Activated CD4-positive, alpha-beta T cell treated with anti-CD3 and anti-CD28 coated beads, Interleukin-2, amount 10 ng/mL, durations not matched to agents 24 days and 14 days (primary cell): ENCODE results near the gene RAD1. TPM values are rescaled to one million over a fixed set of nuclear protein-coding genes. Genes with fewer than 3 reads are reported as not detected.
"Not testable (repeated sequence)": the region's sequence is repeated elsewhere in the genome, so short reads cannot be mapped to it uniquely, and the experiment has no call there.

Source experiments
- DNase-seq: peaks from one replicate; pipeline ENCODE4 v3.0.0; 2022
- H3K27ac Mint-ChIP-seq: one replicate; pipeline ENCODE4 v1.8.0; 2022; ENCODE audit warnings: mild to moderate bottlenecking, mixed read lengths
- H3K27me3 Mint-ChIP-seq: one replicate; pipeline ENCODE4 v1.8.0; 2022; ENCODE audit warnings: mixed read lengths
- H3K36me3 Mint-ChIP-seq: one replicate; pipeline ENCODE4 v1.8.0; 2022; ENCODE audit warnings: low read depth, mild to moderate bottlenecking, mixed read lengths
- H3K4me1 Mint-ChIP-seq: one replicate; pipeline ENCODE4 v1.8.0; 2021; ENCODE audit warnings: mixed read lengths
- H3K4me3 Mint-ChIP-seq: one replicate; pipeline ENCODE4 v1.8.0; 2022; ENCODE audit warnings: mild to moderate bottlenecking, moderate library complexity, mixed read lengths
- H3K9me3 Mint-ChIP-seq: one replicate; pipeline ENCODE4 v1.8.0; 2021; ENCODE audit warnings: mixed read lengths
- intact Hi-C: fragments of 100-400 bp; cut with micrococcal nuclease; formaldehyde crosslinking; loops from one replicate; pipeline ENCODE4 v1.15.1; 2023
- total RNA-seq: library from RNA; stranded (reverse); gene quantifications from 2 replicates; pipeline ENCODE4 v1.2.3, GENCODE V29; 2022

RAD1 gene
- total RNA-seq, 1 donor from 2014 or later, result 46.4 TPM

- intact Hi-C loops, result loop anchor here (10.0 kb wide), 1 partner anchor 977 kb away; no protein-coding TSS in a partner anchor
- no peak for DNase-seq
- Mint-ChIP-seq H3K36me3 (peaks cover 44% of the 10 kb centered on the region), H3K4me3 (no peak overlapping the region), H3K4me1 (peaks cover 38% of the 10 kb centered on the region), H3K27ac (no peak overlapping the region), H3K27me3 (no peaks in the 10 kb centered on the region), H3K9me3 (no peaks in the 10 kb centered on the region)
Measured at GRCh38 chr5:34928267-34928666, 13.0 kb upstream of the RAD1 start.

GRCh38 chr5:34927785-34928184, 12.5 kb upstream of the RAD1 start:
- H3K9me3 Mint-ChIP-seq, result no peaks in the 10 kb centered on the region
- no peaks in the 10 kb centered on the region for H3K27me3 Mint-ChIP-seq
- DNase-seq, result no peak
- intact Hi-C loops, result loop anchor here (10.0 kb wide), 1 partner anchor 977 kb away; no protein-coding TSS in a partner anchor
- no peak overlapping the region for H3K27ac Mint-ChIP-seq
- H3K4me1 Mint-ChIP-seq, result peaks cover 40% of the 10 kb centered on the region
- H3K36me3 Mint-ChIP-seq, result peaks cover 47% of the 10 kb centered on the region
- H3K4me3 Mint-ChIP-seq, result no peak overlapping the region

DNA sequence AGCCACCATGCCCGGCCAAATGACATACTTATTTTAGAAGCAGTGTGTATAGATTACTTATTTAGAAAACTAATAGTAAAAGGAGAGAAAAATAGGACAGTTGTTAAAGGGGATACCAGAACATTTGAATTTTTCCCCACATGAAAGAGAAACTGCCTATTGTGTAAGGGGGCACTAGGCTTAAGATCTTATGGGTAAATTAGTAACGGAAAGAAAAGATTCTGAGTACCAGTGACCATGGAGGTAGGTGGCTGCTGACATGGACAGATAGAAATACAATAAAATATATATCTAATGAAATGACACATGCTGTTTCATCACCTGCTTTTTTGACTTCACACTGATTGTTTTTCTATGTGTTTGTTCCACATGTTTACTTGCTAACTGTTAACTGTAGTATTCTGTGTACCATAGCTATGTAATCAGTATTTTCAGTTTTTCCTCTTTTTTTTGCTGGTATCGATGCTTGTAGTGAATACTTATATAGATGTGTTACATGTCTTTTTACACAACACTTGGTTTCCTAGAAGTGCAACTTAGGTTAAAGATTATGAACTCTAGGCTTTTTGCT, 11.1 kb upstream of the RAD1 start:
- H3K4me1 Mint-ChIP-seq, result peaks cover 38% of the 10 kb centered on the region
- peaks cover 49% of the 10 kb centered on the region for H3K36me3 Mint-ChIP-seq
- intact Hi-C loops, result loop anchor here (10.0 kb wide), 1 partner anchor 978 kb away; no protein-coding TSS in a partner anchor

GRCh38 chr5:34924462-34924765, 9.1 kb upstream of the RAD1 start:
- H3K4me3 Mint-ChIP-seq, result no peak overlapping the region
- intact Hi-C loops, result loop anchor here (1.0 to 10.0 kb wide), 2 partner anchors 9 to 980 kb away; partner anchors contain the start of genes BRIX1 and RAD1
- no peaks in the 10 kb centered on the region for H3K27me3 Mint-ChIP-seq
- H3K9me3 Mint-ChIP-seq, result no peaks in the 10 kb centered on the region
- peaks cover 56% of the 10 kb centered on the region for H3K36me3 Mint-ChIP-seq
- no peak overlapping the region for H3K27ac Mint-ChIP-seq
- H3K4me1 Mint-ChIP-seq, result peaks cover 32% of the 10 kb centered on the region
- no peak for DNase-seq

More for the DNA sequence above, 11.1 kb upstream of the RAD1 start:
- no peaks in the 10 kb centered on the region for H3K27me3 Mint-ChIP-seq
- H3K4me3 Mint-ChIP-seq, result no peak overlapping the region
- DNase-seq, result no peak
- no peaks in the 10 kb centered on the region for H3K9me3 Mint-ChIP-seq
- no peak overlapping the region for H3K27ac Mint-ChIP-seq

DNA sequence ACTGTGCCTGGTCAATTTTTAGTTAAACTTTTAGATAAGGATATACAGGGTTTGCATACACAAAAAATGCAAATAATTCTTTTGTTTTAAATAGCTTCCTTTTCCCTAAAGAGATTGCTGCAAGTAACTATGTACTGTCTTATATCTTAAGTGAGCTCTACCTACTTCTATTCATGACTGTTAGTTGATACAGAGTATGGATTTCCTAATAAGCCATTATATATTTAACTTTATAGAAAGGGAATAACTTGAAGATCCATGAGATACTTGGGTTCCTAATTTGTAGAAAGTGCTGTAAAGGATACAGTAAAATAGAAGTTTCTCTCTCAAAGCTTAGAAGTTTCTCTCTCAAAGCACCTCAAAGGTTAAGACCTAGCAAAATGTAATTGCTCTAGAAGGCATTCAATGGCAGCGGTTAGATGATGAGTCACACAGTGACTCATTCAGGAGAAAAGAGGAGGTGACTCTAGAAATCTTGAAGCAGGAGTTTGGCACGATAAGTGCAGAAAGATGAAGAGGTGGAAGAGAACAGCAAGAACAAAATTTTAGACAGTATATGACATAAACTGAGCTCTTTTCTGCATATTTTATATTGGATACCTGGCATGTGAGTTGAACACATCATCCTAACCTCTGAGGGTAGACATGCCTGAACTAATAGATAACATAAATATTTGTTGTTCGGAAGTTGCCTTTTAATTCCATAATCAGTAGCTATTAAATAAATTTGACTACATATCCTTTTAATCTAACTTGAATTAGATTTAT, 8.6 kb upstream of the RAD1 start:
- DNase-seq, result peak; percentile 81
- H3K9me3 Mint-ChIP-seq, result no peaks in the 10 kb centered on the region
- H3K27ac Mint-ChIP-seq, result peak overlapping the region; percentile 58
- H3K27me3 Mint-ChIP-seq, result no peaks in the 10 kb centered on the region
- peaks cover 52% of the 10 kb centered on the region for H3K36me3 Mint-ChIP-seq
- intact Hi-C loops, result loop anchor here (1.0 to 10.0 kb wide), 2 partner anchors 9 to 981 kb away; partner anchors contain the start of genes BRIX1 and RAD1
- H3K4me3 Mint-ChIP-seq, result peak overlapping the region; percentile 43
- H3K4me1 Mint-ChIP-seq, result peaks cover 28% of the 10 kb centered on the region

GRCh38 chr5:34923256-34923655, 8.0 kb upstream of the RAD1 start:
- H3K4me3 Mint-ChIP-seq, result peak overlapping the region; percentile 43
- not testable (repeated sequence) for H3K27me3 Mint-ChIP-seq
- H3K36me3 Mint-ChIP-seq, result peaks cover 50% of the 10 kb centered on the region

DNA sequence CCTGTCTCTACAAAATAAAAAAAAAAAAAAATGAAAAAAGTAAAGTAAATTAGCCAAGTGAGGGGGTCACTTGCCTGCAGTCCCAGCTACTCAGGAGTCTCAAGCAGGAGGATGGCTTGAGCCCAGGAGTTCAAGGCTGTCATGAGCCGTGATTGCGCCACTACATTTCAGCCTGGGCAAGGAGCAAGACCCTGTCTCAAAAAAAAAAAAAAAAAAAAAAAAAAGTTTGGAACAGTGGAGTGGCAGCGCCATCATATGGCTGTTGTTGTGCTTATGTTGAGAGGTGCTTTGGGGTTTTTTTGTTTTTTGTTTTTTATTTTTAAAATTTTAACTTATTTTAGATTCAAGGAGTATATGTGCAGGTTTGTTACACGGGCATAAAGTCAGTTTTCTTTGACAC, 3.8 kb upstream of the RAD1 start:
- intact Hi-C loops, result loop anchor here (5.0 to 10.0 kb wide), 4 partner anchors 696 to 1323 kb away; partner anchors contain the start of genes AMACR, LMBRD2, NADK2 and SKP2

More at GRCh38 chr5:34923256-34923655, 8.0 kb upstream of the RAD1 start:
- Mint-ChIP-seq H3K4me1 (peaks cover 25% of the 10 kb centered on the region), H3K27ac (peak overlapping the region; percentile 58)
- intact Hi-C loops, result loop anchor here (10.0 kb wide), 1 partner anchor 982 kb away; no protein-coding TSS in a partner anchor
- H3K9me3 Mint-ChIP-seq, DNase-seq: not testable (repeated sequence)

DNA sequence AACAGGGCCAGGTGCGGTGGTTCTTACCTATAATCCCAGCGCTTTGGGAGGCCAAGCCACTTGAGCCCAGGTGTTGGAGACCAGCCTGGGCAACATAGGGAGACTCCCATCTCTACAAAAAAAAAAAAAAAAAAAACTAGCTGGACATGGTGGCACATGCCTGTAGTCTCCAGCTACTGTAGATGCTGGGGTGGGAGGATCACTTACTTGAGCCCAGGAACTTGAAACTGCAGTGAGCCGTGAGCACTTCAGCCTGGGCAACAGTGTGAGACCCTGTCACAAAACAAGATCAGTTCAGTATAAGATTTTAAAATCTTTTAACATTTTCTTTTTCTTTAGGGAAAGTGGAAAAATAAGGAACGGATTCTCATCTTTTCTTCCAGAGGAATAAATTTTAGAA, 2.7 kb upstream of the RAD1 start:
- no peaks in the 10 kb centered on the region for H3K9me3 Mint-ChIP-seq
- intact Hi-C loops, result loop anchor here (5.0 to 10.0 kb wide), 4 partner anchors 697 to 1324 kb away; partner anchors contain the start of genes AMACR, LMBRD2, NADK2 and SKP2
- H3K27me3 Mint-ChIP-seq, result no peaks in the 10 kb centered on the region
- no peak for DNase-seq
- H3K36me3 Mint-ChIP-seq, result peaks cover 39% of the 10 kb centered on the region
- H3K4me1 Mint-ChIP-seq, result peaks cover 21% of the 10 kb centered on the region
- no peak overlapping the region for H3K4me3 Mint-ChIP-seq
- H3K27ac Mint-ChIP-seq, result no peak overlapping the region

More for the DNA sequence above, 3.8 kb upstream of the RAD1 start:
- DNase-seq, result no peak
- Mint-ChIP-seq H3K27ac (no peak overlapping the region), H3K4me1 (peaks cover 25% of the 10 kb centered on the region), H3K9me3 (no peaks in the 10 kb centered on the region), H3K4me3 (no peak overlapping the region), H3K36me3 (peaks cover 44% of the 10 kb centered on the region), H3K27me3 (no peaks in the 10 kb centered on the region)

DNA sequence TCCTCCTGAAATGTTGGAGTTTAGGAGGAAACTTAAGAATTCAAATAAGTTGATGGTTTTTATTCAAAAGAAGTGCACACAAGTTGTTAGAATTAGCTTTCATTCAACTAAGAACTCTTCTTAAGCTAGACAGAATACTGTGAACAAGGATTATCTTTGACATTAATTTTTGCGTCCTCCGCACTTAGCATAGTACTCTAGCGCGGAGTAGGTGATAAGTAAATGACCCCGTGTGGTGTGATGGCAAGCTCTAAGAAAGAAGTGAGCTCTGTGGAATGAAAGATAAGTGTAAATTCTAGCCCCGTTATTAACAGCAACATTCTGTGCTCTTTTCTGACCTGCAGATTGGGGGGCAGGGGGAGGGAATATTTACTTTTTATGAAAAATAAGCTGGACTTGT, 1.2 kb upstream of the RAD1 start:
- Mint-ChIP-seq H3K9me3 (no peaks in the 10 kb centered on the region), H3K4me1 (peaks cover 21% of the 10 kb centered on the region), H3K36me3 (peaks cover 37% of the 10 kb centered on the region), H3K27ac (no peak overlapping the region), H3K27me3 (no peaks in the 10 kb centered on the region), H3K4me3 (no peak overlapping the region)
- DNase-seq, result no peak
- intact Hi-C loops, result loop anchor here (5.0 to 10.0 kb wide), 4 partner anchors 698 to 1326 kb away; partner anchors contain the start of genes AMACR, LMBRD2, NADK2 and SKP2

- Mint-ChIP-seq H3K36me3 (peaks cover 37% of the 10 kb centered on the region), H3K9me3 (no peaks in the 10 kb centered on the region), H3K4me3 (no peak overlapping the region), H3K27ac (no peak overlapping the region), H3K27me3 (no peaks in the 10 kb centered on the region), H3K4me1 (peaks cover 21% of the 10 kb centered on the region)
- intact Hi-C loops, result loop anchor here (1.0 to 10.0 kb wide), 8 partner anchors 8 to 1475 kb away; partner anchors contain the start of genes AMACR, DNAJC21, LMBRD2 and NADK2
- DNase-seq, result no peak
Measured at GRCh38 chr5:34915856-34916192, 520 bp upstream of the RAD1 start.

GRCh38 chr5:34914671-34915138, 599 bp downstream of the RAD1 start:
- no peak overlapping the region for H3K27ac Mint-ChIP-seq
- intact Hi-C loops, result loop anchor here (1.0 to 10.0 kb wide), 8 partner anchors 10 to 1473 kb away; partner anchors contain the start of genes AMACR, DNAJC21, LMBRD2 and NADK2
- H3K9me3 Mint-ChIP-seq, result no peaks in the 10 kb centered on the region
- no peak overlapping the region for H3K4me3 Mint-ChIP-seq
- peak; percentile 76 for DNase-seq
- peaks cover 20% of the 10 kb centered on the region for H3K4me1 Mint-ChIP-seq
- peaks cover 37% of the 10 kb centered on the region for H3K36me3 Mint-ChIP-seq
- H3K27me3 Mint-ChIP-seq, result no peaks in the 10 kb centered on the region

- intact Hi-C loops, result loop anchor here (10.0 kb wide), 1 partner anchor 702 kb away; the partner anchor contains the start of gene SPEF2
- no peak overlapping the region for H3K4me3 Mint-ChIP-seq
- H3K27me3 Mint-ChIP-seq, result no peaks in the 10 kb centered on the region
- H3K9me3 Mint-ChIP-seq, result no peaks in the 10 kb centered on the region
- H3K4me1 Mint-ChIP-seq, result peaks cover 20% of the 10 kb centered on the region
- no peak for DNase-seq
- H3K36me3 Mint-ChIP-seq, result peaks cover 49% of the 10 kb centered on the region
- H3K27ac Mint-ChIP-seq, result no peak overlapping the region
Measured at GRCh38 chr5:34913072-34913471, 2.2 kb downstream of the RAD1 start.

DNA sequence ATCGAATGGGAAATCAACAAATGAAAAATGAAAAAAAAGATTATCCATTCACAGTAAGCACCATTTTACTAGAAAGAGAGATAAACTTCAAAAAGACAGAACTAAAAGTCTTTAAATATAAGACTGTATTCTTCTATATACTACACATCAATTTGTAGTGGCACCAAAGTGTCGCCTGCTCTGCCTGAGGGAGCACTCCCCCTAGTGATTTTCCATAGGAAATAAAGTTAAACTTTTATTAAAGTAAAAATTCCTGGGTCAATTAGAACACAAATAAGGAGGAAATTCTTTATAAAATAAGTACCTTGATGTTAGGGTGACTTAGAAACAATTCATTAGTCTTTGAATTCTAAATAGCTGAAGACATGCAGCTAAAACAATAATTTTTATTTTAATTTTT, 9.7 kb downstream of the RAD1 start:
- intact Hi-C loops, result no loop called here
- no peak overlapping the region for H3K4me3 Mint-ChIP-seq
- H3K27ac Mint-ChIP-seq, result no peak overlapping the region
- no peak for DNase-seq
- H3K36me3 Mint-ChIP-seq, result peaks cover 28% of the 10 kb centered on the region
- no peaks in the 10 kb centered on the region for H3K27me3 Mint-ChIP-seq
- H3K4me1 Mint-ChIP-seq, result peaks cover 3% of the 10 kb centered on the region
- H3K9me3 Mint-ChIP-seq, result no peaks in the 10 kb centered on the region

DNA sequence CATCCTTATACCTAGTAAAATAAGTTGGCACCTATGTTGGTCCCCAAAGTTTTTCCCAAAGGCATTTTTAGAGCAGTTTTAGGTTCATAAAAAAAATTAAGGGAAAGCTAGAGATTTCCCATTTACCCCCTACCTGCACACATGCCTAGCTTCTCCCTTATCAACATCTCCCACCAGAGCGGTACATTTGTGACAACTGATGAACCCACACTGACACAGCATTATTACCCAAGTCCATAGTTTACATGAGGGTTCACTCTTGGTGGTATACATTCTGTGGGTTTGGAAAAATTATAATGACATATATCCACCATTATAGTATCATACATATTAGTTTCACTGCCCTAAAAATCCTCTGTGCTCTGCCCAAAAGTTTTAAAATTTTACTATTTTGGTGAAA, 12.0 kb downstream of the RAD1 start:
- no peaks in the 10 kb centered on the region for H3K27me3 Mint-ChIP-seq
- no peak overlapping the region for H3K27ac Mint-ChIP-seq
- DNase-seq, result no peak
- H3K9me3 Mint-ChIP-seq, result no peaks in the 10 kb centered on the region
- H3K36me3 Mint-ChIP-seq, result peaks cover 10% of the 10 kb centered on the region
- no peaks in the 10 kb centered on the region for H3K4me1 Mint-ChIP-seq
- intact Hi-C loops, result no loop called here
- no peak overlapping the region for H3K4me3 Mint-ChIP-seq
